Spleen (tissue), 11 donors: ENCODE data around the gene FHIT. TPM values are rescaled to one million over a fixed set of nuclear protein-coding genes. Genes with fewer than 3 reads are reported as not detected.

Source experiments
- DNase-seq: peaks from one replicate; pipeline ENCODE4 v3.0.0-alpha.2; 2020
- H3K27ac ChIP-seq, 8 donors: fragments of 200-600 bp; sonication (generic) in 7 of 8; 1 replicate in 4 of 8; 2 replicates in 4 of 8; pipeline versions ENCODE4 v1.5.0 to v1.8.0; 2016 to 2021; ENCODE audit warnings: inconsistent platforms in 4 of 8, mild to moderate bottlenecking in 4 of 8, moderate library complexity in 1 of 8
- H3K27me3 ChIP-seq, 7 donors: fragments of 200-600 bp; sonication (generic) in 6 of 7; replicated peaks in 1 of 7; 1 replicate in 4 of 7; 2 replicates in 3 of 7; pipeline versions ENCODE4 v1.5.0 to v1.8.0; 2016 to 2021; ENCODE audit warnings: inconsistent platforms in 3 of 7, mild to moderate bottlenecking in 1 of 7
- H3K36me3 ChIP-seq, 6 donors: fragments of 200-600 bp; sonication (generic) in 5 of 6; 1 replicate in 4 of 6; 2 replicates in 2 of 6; pipeline versions ENCODE4 v1.5.0 to v1.8.0; 2016 to 2021; ENCODE audit warnings: inconsistent platforms in 2 of 6
- H3K4me1 ChIP-seq, 6 donors: fragments of 200-600 bp; sonication (generic) in 5 of 6; 1 replicate in 3 of 6; 2 replicates in 3 of 6; pipeline versions ENCODE4 v1.5.0 to v1.8.0; 2016 to 2021; ENCODE audit warnings: inconsistent platforms in 3 of 6
- H3K4me3 ChIP-seq, 8 donors: fragments of 200-600 bp; sonication (generic) in 7 of 8; 1 replicate in 4 of 8; 2 replicates in 4 of 8; pipeline versions ENCODE4 v1.5.0 to v1.8.0; 2016 to 2021; ENCODE audit warnings: inconsistent platforms in 4 of 8, mild to moderate bottlenecking in 4 of 8, moderate library complexity in 2 of 8
- H3K9me3 ChIP-seq, 8 donors: fragments of 200-600 bp; sonication (generic) in 7 of 8; 1 replicate in 4 of 8; 2 replicates in 4 of 8; pipeline versions ENCODE4 v1.5.0 to v1.8.0; 2016 to 2021; ENCODE audit warnings: inconsistent platforms in 4 of 8
- CTCF ChIP-seq, 11 experiments: fragments of 200-600 bp in 7 of 11; fragments of 450-650 bp in 4 of 11; sonication (generic) in 4 of 11; IDR thresholded peaks in 8 of 11; conservative IDR thresholded peaks in 3 of 11; 1 replicate in 7 of 11; 2 replicates in 4 of 11; pipeline versions ENCODE4 v1.4.0 to v1.8.0; 2016 to 2021; ENCODE audit warnings: antibody characterized with exemption in 11 of 11, inconsistent platforms in 4 of 11, mild to moderate bottlenecking in 1 of 11
- POLR2A ChIP-seq, 3 donors: fragments of 450-650 bp; IDR thresholded peaks; one replicate each; pipeline ENCODE4 v1.5.1; 2017; ENCODE audit warnings: antibody characterized with exemption in 3 of 3, mild to moderate bottlenecking in 1 of 3
- POLR2AphosphoS5 ChIP-seq, 3 donors: sonication (generic); formaldehyde crosslinking; IDR thresholded peaks; one replicate each; pipeline ENCODE4 v1.5.1; 2017; ENCODE audit warnings: antibody characterized with exemption in 3 of 3
- WGBS, 5 donors: extraction: QIAGEN DNeasy Blood & Tissue Kit in 3 of 5; methylation state at CpG; one replicate each; pipeline versions ENCODE4 v1.1.5 to v1.1.7; 2013 to 2018; 5-methylcytosine and 5-hydroxymethylcytosine counted together
- intact Hi-C: fragments of 100-400 bp; cut with DNase I; formaldehyde crosslinking; loops from one replicate; pipeline ENCODE4 v1.15.0; 2023; ENCODE audit warnings: low total_unique reads
- polyA plus RNA-seq, 3 donors: library from polyadenylated mRNA; stranded (reverse); fragments of 200-250 nt; gene quantifications; one replicate each; pipeline ENCODE4 v1.2.1, GENCODE V29; 2013
- total RNA-seq, 7 donors: library from RNA; depleted of rRNA in 3 of 7; stranded (reverse); fragments of >200 nt in 3 of 7; fragmentation: NEBNext Ultra II Directional in 4 of 7; extraction: Animal tissue kit (Norgen Biotek cat#: 25700) in 4 of 7; gene quantifications; one replicate each; pipeline versions ENCODE4 v1.1.0 to v1.2.1, GENCODE V29; 2016 to 2021
- donor health status: healthy with polysubstance abuse.
- donor health status: DM: no; HTN: no; CAD: no; lungs with moderate emphysema.
- donor health status: DM: no; HTN: no; CAD: no.
- donor health status: Bipolar disorder and iron deficiency.
- donor health status: healthy.
- donor health status: DM: no; HTN: no; CAD: no.
- donor health status: DM: yes; HTN: yes; CAD: no.

The FHIT gene
- total and polyA plus RNA-seq, 10 donors: 4.1 to 23.1 (median 12.2) TPM

- no peaks in the 10 kb centered on the region for H3K9me3 ChIP-seq
- TF ChIP-seq CTCF (IDR thresholded peaks at IDR 0.05 in 8 of 11, conservative IDR thresholded peaks at IDR 0.05 in 3 of 11) (no peak), POLR2A (IDR thresholded peaks at IDR 0.05) (no peak), POLR2AphosphoS5 (IDR thresholded peaks at IDR 0.05) (no peak)
- H3K27ac ChIP-seq: no peak overlapping the region
- H3K36me3 ChIP-seq: no peaks in the 10 kb centered on the region
- DNase-seq: no peak
- H3K4me3 ChIP-seq: no peak overlapping the region
- intact Hi-C loops: no loop called here
- no peaks in the 10 kb centered on the region for H3K4me1 ChIP-seq
- H3K27me3 ChIP-seq: no peaks in the 10 kb centered on the region
Observed at GRCh38 chr3:61149236-61149635, 102.0 kb downstream of the FHIT start.

GRCh38 chr3:61146010-61146890, 105.0 kb downstream of the FHIT start:
- Histone ChIP-seq H3K9me3 (no peaks in the 10 kb centered on the region), H3K36me3 (no peaks in the 10 kb centered on the region), H3K4me1 (no peaks in the 10 kb centered on the region), H3K27me3 (no peaks in the 10 kb centered on the region), H3K4me3 (no peak overlapping the region), H3K27ac (no peak overlapping the region)
- no peak for TF ChIP-seq CTCF (IDR thresholded peaks at IDR 0.05 in 8 of 11, conservative IDR thresholded peaks at IDR 0.05 in 3 of 11)
- no peak for TF ChIP-seq POLR2A (IDR thresholded peaks at IDR 0.05)
- TF ChIP-seq POLR2AphosphoS5 (IDR thresholded peaks at IDR 0.05): no peak
- intact Hi-C loops: no loop called here
- 76 to 92% (median 81%) methylated on average over 3 of the region's 3 CpGs for WGBS, 5 donors
- no peak for DNase-seq

GRCh38 chr3:61141697-61142096, 109.6 kb downstream of the FHIT start:
- H3K4me1 ChIP-seq: no peaks in the 10 kb centered on the region
- no peaks in the 10 kb centered on the region for H3K9me3 ChIP-seq
- 71 to 91% (median 84%) methylated on average over 3 of the region's 3 CpGs for WGBS, 5 donors
- intact Hi-C loops: no loop called here
- no peaks in the 10 kb centered on the region for H3K27me3 ChIP-seq
- no peaks in the 10 kb centered on the region for H3K36me3 ChIP-seq
- TF ChIP-seq POLR2AphosphoS5 (IDR thresholded peaks at IDR 0.05) (no peak), POLR2A (IDR thresholded peaks at IDR 0.05) (no peak), CTCF (IDR thresholded peaks at IDR 0.05 in 8 of 11, conservative IDR thresholded peaks at IDR 0.05 in 3 of 11) (no peak)
- no peak overlapping the region for H3K27ac ChIP-seq
- no peak overlapping the region for H3K4me3 ChIP-seq
- DNase-seq: no peak

- Histone ChIP-seq H3K36me3 (no peaks in the 10 kb centered on the region), H3K27ac (no peak overlapping the region), H3K4me1 (no peaks in the 10 kb centered on the region), H3K4me3 (no peak overlapping the region), H3K27me3 (no peaks in the 10 kb centered on the region), H3K9me3 (no peaks in the 10 kb centered on the region)
- DNase-seq: no peak
- intact Hi-C loops: no loop called here
- WGBS, 5 donors: 84 to 95% (median 91%) methylated on average over 4 of the region's 4 CpGs
- TF ChIP-seq POLR2AphosphoS5 (IDR thresholded peaks at IDR 0.05) (no peak), CTCF (IDR thresholded peaks at IDR 0.05 in 8 of 11, conservative IDR thresholded peaks at IDR 0.05 in 3 of 11) (no peak), POLR2A (IDR thresholded peaks at IDR 0.05) (no peak)
Observed at GRCh38 chr3:61141227-61141626, 110.0 kb downstream of the FHIT start.
